Measurements from ENCODE around the gene ZNF3.

- no peak for TF ChIP-seq CTCF (IDR thresholded peaks at IDR 0.05)
- TF ChIP-seq POLR2A (IDR thresholded peaks at IDR 0.05) = no peak
Measured at GRCh38 chr7:100118388-100119071, 37.0 kb upstream of the ZNF3 start.

Data from adrenal gland (tissue), 5 donors.